Caco-2 (cell line): ENCODE results near the gene PRRC2A. TPM values are rescaled to one million over a fixed set of nuclear protein-coding genes. Genes with fewer than 3 reads are reported as not detected.

Source experiments
- BruUV-seq: library from RNA; stranded (reverse); fragments of 400-500 nt; replicated peaks from 2 replicates; lab custom pipeline; 2021; lab: Mats Ljungman, UMichigan
- CTCF ChIA-PET: fragments of 300-600 bp; sonication (Branson Sonifier 250); formaldehyde crosslinking; loops from one replicate; lab custom pipeline; 2022; ENCODE audit warnings: antibody characterized with exemption; lab: Charles Lee
- POLR2A ChIA-PET: fragments of 300-600 bp; sonication (Branson Sonifier 250); formaldehyde crosslinking; loops from one replicate; lab custom pipeline; 2022; ENCODE audit warnings: antibody characterized with exemption; lab: Charles Lee
- DNase-seq, 2 experiments: peaks; one replicate each; pipeline versions ENCODE4 v3.0.0 to v3.0.0-alpha.2; 2020 to 2022
- H3K27me3 ChIP-seq: replicated peaks from 2 replicates; pipeline ENCODE4 v1.6.0; 2011; ENCODE audit warnings: low read length; ENCODE audit not compliant: control insufficient read depth, insufficient read depth
- H3K36me3 ChIP-seq: 2 replicates; pipeline ENCODE4 v1.5.1; 2011; ENCODE audit warnings: low read length; ENCODE audit not compliant: control insufficient read depth, insufficient read depth
- H3K4me1 ChIP-seq: fragments of 250-450 bp; sonication (Bioruptor Pico); 2 replicates; pipeline ENCODE4 v1.5.1; 2020; ENCODE audit warnings: mild to moderate bottlenecking
- H3K4me3 ChIP-seq: 2 replicates; pipeline ENCODE4 v1.5.1; 2011; ENCODE audit warnings: low read depth, mild to moderate bottlenecking, control low read depth, low read length
- H3K9me3 ChIP-seq: fragments of 250-450 bp; sonication (Bioruptor Pico); 2 replicates; pipeline ENCODE4 v1.5.1; 2020; ENCODE audit warnings: mild to moderate bottlenecking, moderate library complexity
- H3K27ac Mint-ChIP-seq: one replicate; pipeline ENCODE4 v1.8.0; 2022; ENCODE audit warnings: mixed read lengths; ENCODE audit not compliant: unreplicated experiment
- H3K27me3 Mint-ChIP-seq: one replicate; pipeline ENCODE4 v1.8.0; 2022; ENCODE audit warnings: mixed read lengths; ENCODE audit not compliant: insufficient read depth, unreplicated experiment
- H3K36me3 Mint-ChIP-seq: one replicate; pipeline ENCODE4 v1.8.0; 2022; ENCODE audit warnings: mild to moderate bottlenecking, mixed read lengths; ENCODE audit not compliant: insufficient read depth, unreplicated experiment
- H3K4me1 Mint-ChIP-seq: one replicate; pipeline ENCODE4 v1.8.0; 2022; ENCODE audit warnings: low read depth, mixed read lengths; ENCODE audit not compliant: unreplicated experiment
- H3K4me3 Mint-ChIP-seq: one replicate; pipeline ENCODE4 v1.8.0; 2022; ENCODE audit warnings: mild to moderate bottlenecking, moderate library complexity, mixed read lengths; ENCODE audit not compliant: unreplicated experiment
- H3K9me3 Mint-ChIP-seq: one replicate; pipeline ENCODE4 v1.8.0; 2022; ENCODE audit warnings: mixed read lengths; ENCODE audit not compliant: unreplicated experiment
- CTCF ChIP-seq, 2 experiments: fragments of 200-600 bp in 1 of 2; IDR thresholded peaks; 1 replicate in 1 of 2; 2 replicates in 1 of 2; pipeline versions ENCODE4 v1.5.1 to v1.8.0; 2011 to 2022; ENCODE audit warnings: antibody characterized with exemption in 1 of 2, control low read depth in 1 of 2, inconsistent platforms in 1 of 2, low read depth in 1 of 2, low read length in 1 of 2, mild to moderate bottlenecking in 1 of 2, moderate library complexity in 1 of 2; ENCODE audit not compliant: insufficient read depth in 1 of 2, severe bottlenecking in 1 of 2, unreplicated experiment in 1 of 2
- intact Hi-C: fragments of 100-400 bp; cut with micrococcal nuclease; formaldehyde crosslinking; loops from one replicate; pipeline ENCODE4 v1.10.0; 2022; ENCODE audit not compliant: unreplicated experiment
- total RNA-seq: library from RNA; stranded (reverse); gene quantifications from 2 replicates; pipeline ENCODE4 v1.2.3, GENCODE V29; 2022

PRRC2A gene
- total RNA-seq, 1 experiment from 2014 or later, result 222 TPM

GRCh38 chr6:31629014-31629413, 8.5 kb downstream of the PRRC2A start:
- Mint-ChIP-seq H3K36me3 (peaks cover 91% of the 10 kb centered on the region), H3K4me1 (no peaks in the 10 kb centered on the region), H3K27ac (no peak overlapping the region), H3K27me3 (no peaks in the 10 kb centered on the region), H3K4me3 (no peak overlapping the region), H3K9me3 (no peaks in the 10 kb centered on the region)
- Histone ChIP-seq H3K27me3 (no peaks in the 10 kb centered on the region), H3K4me3 (no peak overlapping the region), H3K36me3 (peaks cover 22% of the 10 kb centered on the region), H3K9me3 (no peaks in the 10 kb centered on the region), H3K4me1 (no peaks in the 10 kb centered on the region)
- no TSS peak for BruUV-seq
- no peak for DNase-seq
- POLR2A ChIA-PET, result interaction anchor here (0.6 kb wide), 1 partner anchor 77 kb away, joined by 3 read pairs; no protein-coding TSS in a partner anchor
- CTCF ChIA-PET, result no interaction called here
- no peak for TF ChIP-seq CTCF (IDR thresholded peaks at IDR 0.05; ENCODE audit: insufficient read depth in 1 of 2, low read depth in 1 of 2, low read length in 1 of 2, severe bottlenecking in 1 of 2, unreplicated experiment in 1 of 2)
- intact Hi-C loops, result no loop called here

- H3K4me3 ChIP-seq, result no peak overlapping the region
- intact Hi-C loops, result no loop called here
- no peak overlapping the region for H3K27ac Mint-ChIP-seq
- no peaks in the 10 kb centered on the region for H3K9me3 ChIP-seq
- peaks cover 91% of the 10 kb centered on the region for H3K36me3 Mint-ChIP-seq
- ChIA-PET CTCF (no interaction called here), POLR2A (no interaction called here)
- H3K27me3 ChIP-seq, result no peaks in the 10 kb centered on the region
- no peak overlapping the region for H3K4me3 Mint-ChIP-seq
- TF ChIP-seq CTCF (IDR thresholded peaks at IDR 0.05; ENCODE audit: insufficient read depth in 1 of 2, low read depth in 1 of 2, low read length in 1 of 2, severe bottlenecking in 1 of 2, unreplicated experiment in 1 of 2), result no peak
- H3K27me3 Mint-ChIP-seq, result no peaks in the 10 kb centered on the region
- H3K4me1 ChIP-seq, result no peaks in the 10 kb centered on the region
- no peak for DNase-seq
- H3K4me1 Mint-ChIP-seq, result no peaks in the 10 kb centered on the region
- H3K9me3 Mint-ChIP-seq, result no peaks in the 10 kb centered on the region
- BruUV-seq, result no TSS peak
- H3K36me3 ChIP-seq, result peaks cover 15% of the 10 kb centered on the region
Measured at GRCh38 chr6:31630177-31630934, 9.8 kb downstream of the PRRC2A start.

GRCh38 chr6:31631209-31631608, 10.7 kb downstream of the PRRC2A start:
- Mint-ChIP-seq H3K4me1 (no peaks in the 10 kb centered on the region), H3K9me3 (no peaks in the 10 kb centered on the region), H3K36me3 (peaks cover 91% of the 10 kb centered on the region), H3K27ac (no peak overlapping the region), H3K27me3 (no peaks in the 10 kb centered on the region), H3K4me3 (no peak overlapping the region)
- intact Hi-C loops, result no loop called here
- TF ChIP-seq CTCF (IDR thresholded peaks at IDR 0.05; ENCODE audit: insufficient read depth in 1 of 2, low read depth in 1 of 2, low read length in 1 of 2, severe bottlenecking in 1 of 2, unreplicated experiment in 1 of 2), result no peak
- H3K4me1 ChIP-seq, result no peaks in the 10 kb centered on the region
- H3K27me3 ChIP-seq, result no peaks in the 10 kb centered on the region
- DNase-seq, result no peak
- no peaks in the 10 kb centered on the region for H3K9me3 ChIP-seq
- H3K4me3 ChIP-seq, result no peak overlapping the region
- BruUV-seq, result TSS peak; percentile 13
- POLR2A ChIA-PET, result no interaction called here
- CTCF ChIA-PET, result no interaction called here
- peaks cover 13% of the 10 kb centered on the region for H3K36me3 ChIP-seq
